Activated T-helper 1 cell treated with anti-CD3 and anti-CD28 coated beads, Interleukin-12 subunit alpha, Interleukin-12 subunit beta, Interleukin-2, Interleukin-4 antibody, amounts not matched to agents 30 ng/mL and 10 ng/mL and 1 ng/mL, durations not matched to agents 14 hours and 24 hours and 36 hours (primary cell): ENCODE data around the gene ACAP3. TPM values are rescaled to one million over a fixed set of nuclear protein-coding genes. Genes with fewer than 3 reads are reported as not detected.

Source experiments
- DNase-seq: peaks from one replicate; pipeline ENCODE4 v3.0.0; 2021; ENCODE audit warnings: low spot score
- H3K27ac Mint-ChIP-seq: one replicate; pipeline ENCODE4 v1.8.0; 2021; ENCODE audit warnings: mild to moderate bottlenecking, mixed read lengths
- H3K27me3 Mint-ChIP-seq: one replicate; pipeline ENCODE4 v1.8.0; 2022; ENCODE audit warnings: mild to moderate bottlenecking, moderate library complexity, mixed read lengths; ENCODE audit not compliant: insufficient read depth
- H3K36me3 Mint-ChIP-seq: one replicate; pipeline ENCODE4 v1.8.0; 2021; ENCODE audit warnings: low read depth, mixed read lengths
- H3K4me1 Mint-ChIP-seq: one replicate; pipeline ENCODE4 v1.8.0; 2021; ENCODE audit warnings: low read depth, mixed read lengths
- H3K4me3 Mint-ChIP-seq: one replicate; pipeline ENCODE4 v1.8.0; 2021; ENCODE audit warnings: mild to moderate bottlenecking, moderate library complexity, mixed read lengths
- H3K9me3 Mint-ChIP-seq: one replicate; pipeline ENCODE4 v1.8.0; 2021; ENCODE audit warnings: mixed read lengths
- intact Hi-C: fragments of 100-400 bp; cut with micrococcal nuclease; formaldehyde crosslinking; loops from one replicate; pipeline ENCODE4 v1.15.1; 2024
- total RNA-seq: library from RNA; stranded (reverse); gene quantifications from 2 replicates; pipeline ENCODE4 v1.2.3, GENCODE V29; 2022

Gene ACAP3
- total RNA-seq, 1 donor from 2014 or later = 47.7 TPM

DNA sequence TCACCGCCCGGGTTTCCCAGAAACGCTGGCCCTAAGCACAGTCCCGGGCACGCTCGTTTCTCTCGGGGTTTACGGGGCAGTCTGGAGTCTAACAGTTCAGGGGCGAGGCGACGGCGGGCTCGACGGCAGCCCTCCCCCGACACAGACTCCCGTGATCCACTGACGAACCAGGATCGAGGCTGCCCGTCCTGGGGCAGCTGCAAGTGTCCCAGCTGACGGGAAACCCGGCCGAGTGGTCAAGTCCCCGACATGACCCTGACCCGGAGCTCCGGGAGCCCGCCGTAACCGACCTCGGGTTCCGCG lies 34.6 kb downstream of the ACAP3 start:
- intact Hi-C loops = loop anchor here (1.0 to 5.0 kb wide), 4 partner anchors 34 to 157 kb away; partner anchors contain the start of genes ACAP3, B3GALT6, C1orf159 and MRPL20
- Mint-ChIP-seq H3K9me3 (no peaks in the 10 kb centered on the region), H3K4me3 (peak overlapping the region; percentile 90), H3K36me3 (peaks cover 24% of the 10 kb centered on the region), H3K27ac (peak overlapping the region; percentile 63), H3K27me3 (no peaks in the 10 kb centered on the region), H3K4me1 (peaks cover 40% of the 10 kb centered on the region)
- no peak for DNase-seq

DNA sequence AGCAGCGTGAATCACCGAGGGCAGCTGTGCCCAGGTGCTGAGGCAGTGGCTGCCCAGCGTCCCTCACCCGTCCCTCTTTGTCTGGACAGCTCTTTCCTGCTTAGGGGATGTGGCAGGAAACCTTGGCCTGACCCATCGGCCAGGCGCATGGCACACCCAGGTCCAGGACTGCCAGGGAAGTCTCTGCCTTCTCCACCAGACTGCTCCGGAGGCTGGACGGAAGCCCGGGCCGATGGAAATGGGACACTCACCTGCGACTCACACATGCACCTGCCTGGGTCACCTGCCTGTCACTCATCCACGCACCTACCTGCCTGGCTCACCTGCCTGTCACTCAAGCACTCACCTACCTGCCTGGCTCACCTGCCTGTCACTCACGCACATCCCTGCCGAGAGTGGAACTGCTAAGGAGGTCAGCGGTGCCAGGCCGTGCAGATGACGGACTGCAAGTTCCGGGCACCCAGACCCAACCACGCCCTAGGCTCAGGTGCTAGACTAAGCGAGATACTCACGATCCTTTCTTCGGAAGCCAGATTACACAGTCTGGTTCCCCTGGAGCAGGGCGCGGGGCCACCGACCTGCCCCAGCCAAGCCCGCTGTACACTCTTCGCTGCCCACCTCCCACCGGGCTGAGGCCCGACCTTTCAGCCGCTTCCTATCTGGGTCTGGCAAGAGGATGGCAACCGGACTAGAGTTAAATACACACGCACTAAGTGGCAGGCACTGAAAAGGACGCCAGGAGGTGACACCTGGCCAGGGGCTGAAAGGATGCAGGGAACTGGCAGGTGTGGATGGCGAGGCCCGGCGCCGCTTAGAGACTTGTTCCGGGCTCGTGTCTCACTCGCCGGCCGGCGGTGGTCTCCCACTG lies 35.2 kb downstream of the ACAP3 start:
- Mint-ChIP-seq H3K4me3 (peak overlapping the region; percentile 90), H3K4me1 (peaks cover 40% of the 10 kb centered on the region), H3K9me3 (no peaks in the 10 kb centered on the region), H3K36me3 (peaks cover 24% of the 10 kb centered on the region), H3K27ac (peak overlapping the region; percentile 63), H3K27me3 (no peaks in the 10 kb centered on the region)
- intact Hi-C loops = loop anchor here (1.0 to 5.0 kb wide), 4 partner anchors 35 to 156 kb away; partner anchors contain the start of genes ACAP3, B3GALT6, C1orf159 and MRPL20
- no peak for DNase-seq

DNA sequence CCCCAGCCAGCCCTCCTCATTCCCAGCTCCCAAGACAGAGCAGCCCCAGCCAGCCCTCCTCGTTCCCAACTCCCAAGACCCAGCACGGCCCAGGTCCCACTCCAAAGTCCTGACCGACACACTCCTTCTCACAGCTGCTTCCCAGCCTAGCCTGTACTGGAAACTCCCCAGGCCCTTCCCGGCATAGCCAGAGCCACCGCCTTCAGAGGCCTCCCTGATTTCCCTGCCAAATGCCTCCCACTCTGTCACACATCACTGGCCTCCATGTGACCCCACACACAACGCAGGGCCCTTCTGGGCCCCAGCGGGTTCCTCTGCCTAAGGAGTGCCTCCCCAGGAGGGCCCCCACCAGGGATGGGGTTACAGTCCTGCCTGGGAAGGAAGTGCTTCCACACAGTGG lies 36.9 kb downstream of the ACAP3 start:
- DNase-seq = no peak
- H3K4me1 Mint-ChIP-seq = peaks cover 39% of the 10 kb centered on the region
- no peaks in the 10 kb centered on the region for H3K9me3 Mint-ChIP-seq
- H3K4me3 Mint-ChIP-seq = peak overlapping the region; percentile 83
- peak overlapping the region; percentile 40 for H3K27ac Mint-ChIP-seq
- H3K36me3 Mint-ChIP-seq = peaks cover 29% of the 10 kb centered on the region
- intact Hi-C loops = loop anchor here (5.0 kb wide), 3 partner anchors 36 to 136 kb away; partner anchors contain the start of genes ACAP3, B3GALT6, MRPL20 and PUSL1
- no peaks in the 10 kb centered on the region for H3K27me3 Mint-ChIP-seq

DNA sequence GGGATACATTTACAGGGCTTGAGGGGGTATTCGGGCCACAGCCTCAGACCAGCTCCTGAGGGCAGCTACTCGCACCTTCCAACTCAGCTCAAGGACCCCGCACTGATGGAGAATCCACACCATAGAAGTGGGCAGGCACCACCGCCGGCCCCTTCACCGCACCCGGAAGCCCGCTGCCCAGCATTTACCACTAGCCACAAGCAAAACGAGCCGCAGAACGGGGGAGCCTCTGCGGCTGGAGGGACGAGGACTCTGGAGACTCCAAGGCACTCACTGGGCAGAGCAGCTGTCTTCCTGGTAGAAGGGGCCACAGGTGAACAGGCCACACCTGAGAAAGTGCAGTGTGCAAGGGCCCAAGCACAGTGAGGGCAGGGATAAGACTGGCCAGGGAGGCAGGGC lies 39.4 kb downstream of the ACAP3 start:
- DNase-seq = no peak
- Mint-ChIP-seq H3K27ac (no peak overlapping the region), H3K4me1 (peaks cover 34% of the 10 kb centered on the region), H3K4me3 (no peak overlapping the region), H3K27me3 (no peaks in the 10 kb centered on the region), H3K36me3 (peaks cover 36% of the 10 kb centered on the region), H3K9me3 (no peaks in the 10 kb centered on the region)
- intact Hi-C loops = no loop called here

DNA sequence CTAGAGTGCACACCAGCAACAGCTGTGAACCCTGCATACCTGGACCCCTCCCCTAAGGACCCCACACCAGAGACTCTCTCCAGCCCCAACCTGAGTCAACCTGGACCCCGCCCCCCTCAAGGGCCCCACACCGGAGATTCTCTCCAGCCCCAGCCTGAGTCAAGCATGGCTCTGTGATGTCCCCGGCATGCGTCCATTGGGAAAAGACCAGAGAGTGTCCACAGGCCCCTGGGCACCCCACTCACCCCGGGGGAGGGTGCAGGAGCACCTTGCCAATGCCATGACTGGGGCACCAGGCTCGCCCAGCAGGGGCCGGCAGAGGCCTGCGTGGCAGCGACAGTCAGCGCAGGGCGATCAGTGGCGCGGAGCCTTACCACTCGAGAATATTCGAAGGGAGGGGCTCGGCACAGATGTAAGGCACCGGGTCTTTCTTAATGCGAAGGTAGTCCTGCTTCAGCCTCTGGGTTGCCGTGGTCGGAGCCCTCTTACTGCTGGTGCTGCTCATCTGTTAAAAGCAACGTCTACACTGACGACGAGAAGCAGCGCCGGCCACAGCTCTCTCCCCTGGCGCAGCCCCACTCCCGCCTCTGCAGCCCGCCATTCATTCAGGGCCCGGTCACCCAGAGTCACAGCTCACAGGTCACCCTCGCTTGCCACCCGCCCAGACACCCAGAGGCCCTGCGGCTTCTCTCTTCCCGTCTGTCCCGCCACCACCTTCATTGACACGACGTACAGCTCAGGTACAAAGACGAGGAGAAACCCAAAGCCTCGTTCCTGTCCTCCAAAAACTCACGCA lies 40.0 kb downstream of the ACAP3 start:
- H3K36me3 Mint-ChIP-seq = peaks cover 36% of the 10 kb centered on the region
- no peak for DNase-seq
- H3K4me3 Mint-ChIP-seq = no peak overlapping the region
- H3K9me3 Mint-ChIP-seq = no peaks in the 10 kb centered on the region
- no peak overlapping the region for H3K27ac Mint-ChIP-seq
- no peaks in the 10 kb centered on the region for H3K27me3 Mint-ChIP-seq
- peaks cover 30% of the 10 kb centered on the region for H3K4me1 Mint-ChIP-seq
- intact Hi-C loops = no loop called here

DNA sequence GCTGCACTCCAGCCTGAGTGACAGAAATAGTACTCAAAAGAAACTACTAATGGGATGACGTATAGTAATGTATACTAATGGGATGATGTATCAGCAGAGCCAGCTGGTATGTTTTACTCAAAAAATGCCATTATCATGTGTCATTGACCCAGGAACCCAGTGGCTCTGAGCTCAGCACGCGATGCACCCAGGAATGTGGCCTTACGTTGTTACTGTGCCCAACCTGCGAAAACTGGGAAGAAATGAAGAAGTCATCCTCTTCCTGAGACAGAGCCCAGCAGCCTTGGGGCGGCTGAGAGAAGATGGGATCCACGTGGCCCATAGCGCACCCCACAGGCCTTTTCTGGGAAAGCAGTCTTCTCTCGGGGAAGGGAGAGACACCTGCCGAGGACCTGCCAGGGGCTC lies 42.9 kb downstream of the ACAP3 start:
- intact Hi-C loops = loop anchor here (2.0 kb wide), 1 partner anchor 142 kb away; no protein-coding TSS in a partner anchor
- no peak overlapping the region for H3K4me3 Mint-ChIP-seq
- H3K4me1 Mint-ChIP-seq = peaks cover 13% of the 10 kb centered on the region
- peaks cover 30% of the 10 kb centered on the region for H3K36me3 Mint-ChIP-seq
- DNase-seq = no peak
- no peaks in the 10 kb centered on the region for H3K27me3 Mint-ChIP-seq
- H3K9me3 Mint-ChIP-seq = no peaks in the 10 kb centered on the region
- H3K27ac Mint-ChIP-seq = no peak overlapping the region

DNA sequence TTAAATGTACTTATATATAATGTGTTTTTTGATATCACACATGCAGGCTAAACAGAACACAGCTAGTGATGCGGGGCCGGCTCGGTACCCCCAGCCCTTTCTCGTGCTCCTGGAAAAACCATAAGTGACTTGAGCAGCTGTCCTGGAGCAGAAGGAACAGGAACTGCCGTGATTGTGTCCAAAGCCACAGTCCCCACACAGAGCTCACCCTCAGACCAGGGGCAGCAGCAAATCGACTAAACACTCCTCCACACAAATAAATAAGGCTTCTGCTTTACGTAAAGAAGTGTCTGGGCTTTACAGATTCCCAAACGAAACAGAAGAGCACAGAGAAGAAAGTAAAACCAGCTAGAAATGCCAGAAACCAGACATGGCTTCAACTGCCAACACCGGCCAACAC lies 43.7 kb downstream of the ACAP3 start:
- Mint-ChIP-seq H3K4me3 (no peak overlapping the region), H3K27ac (no peak overlapping the region), H3K27me3 (no peaks in the 10 kb centered on the region), H3K9me3 (no peaks in the 10 kb centered on the region), H3K36me3 (peaks cover 35% of the 10 kb centered on the region), H3K4me1 (peaks cover 11% of the 10 kb centered on the region)
- DNase-seq = no peak
- intact Hi-C loops = loop anchor here (2.0 kb wide), 1 partner anchor 141 kb away; no protein-coding TSS in a partner anchor

DNA sequence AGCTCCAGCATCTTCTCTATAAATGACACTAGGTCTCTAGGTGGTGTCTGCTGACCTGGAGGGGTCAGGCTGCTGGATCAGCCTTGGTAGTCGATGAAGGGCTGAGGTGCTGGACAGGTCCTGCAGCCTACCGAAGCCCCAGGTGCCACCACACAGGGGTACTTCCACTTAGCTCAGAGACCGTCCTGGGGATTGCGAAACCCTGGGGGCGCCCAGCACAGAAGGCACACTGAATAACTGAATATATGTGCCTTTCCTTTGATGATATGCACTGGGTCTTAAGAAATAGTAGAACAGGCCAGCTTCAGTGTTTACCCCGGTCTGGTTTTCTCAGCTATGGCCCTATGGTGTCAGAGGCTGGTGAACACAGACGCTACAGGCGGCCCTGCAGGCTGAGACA lies 45.0 kb downstream of the ACAP3 start:
- intact Hi-C loops = no loop called here
- Mint-ChIP-seq H3K36me3 (peaks cover 37% of the 10 kb centered on the region), H3K27ac (no peak overlapping the region), H3K9me3 (no peaks in the 10 kb centered on the region), H3K4me3 (no peak overlapping the region), H3K27me3 (no peaks in the 10 kb centered on the region), H3K4me1 (peaks cover 11% of the 10 kb centered on the region)
- no peak for DNase-seq

DNA sequence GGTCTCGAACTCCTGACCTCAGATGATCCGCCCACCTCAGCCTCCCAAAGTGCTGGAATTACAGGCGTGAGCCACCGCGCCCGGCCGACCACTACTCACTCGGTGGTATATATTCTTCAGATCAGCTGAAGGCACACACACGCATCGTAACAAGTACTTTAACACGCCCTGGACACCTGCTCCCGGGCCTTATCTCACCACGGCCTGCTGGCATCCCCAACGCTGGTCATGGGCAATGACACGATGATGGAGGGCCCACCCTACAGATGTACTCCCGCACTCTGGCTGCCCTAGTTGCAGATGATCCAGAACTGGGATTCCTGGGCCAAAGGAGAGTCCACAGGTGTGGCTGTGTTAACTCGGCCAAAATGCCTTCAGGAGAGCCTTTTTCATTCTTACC lies 45.7 kb downstream of the ACAP3 start:
- DNase-seq = no peak
- Mint-ChIP-seq H3K27ac (no peak overlapping the region), H3K27me3 (no peaks in the 10 kb centered on the region), H3K9me3 (no peaks in the 10 kb centered on the region), H3K36me3 (peaks cover 38% of the 10 kb centered on the region), H3K4me1 (peaks cover 11% of the 10 kb centered on the region), H3K4me3 (no peak overlapping the region)
- intact Hi-C loops = no loop called here

DNA sequence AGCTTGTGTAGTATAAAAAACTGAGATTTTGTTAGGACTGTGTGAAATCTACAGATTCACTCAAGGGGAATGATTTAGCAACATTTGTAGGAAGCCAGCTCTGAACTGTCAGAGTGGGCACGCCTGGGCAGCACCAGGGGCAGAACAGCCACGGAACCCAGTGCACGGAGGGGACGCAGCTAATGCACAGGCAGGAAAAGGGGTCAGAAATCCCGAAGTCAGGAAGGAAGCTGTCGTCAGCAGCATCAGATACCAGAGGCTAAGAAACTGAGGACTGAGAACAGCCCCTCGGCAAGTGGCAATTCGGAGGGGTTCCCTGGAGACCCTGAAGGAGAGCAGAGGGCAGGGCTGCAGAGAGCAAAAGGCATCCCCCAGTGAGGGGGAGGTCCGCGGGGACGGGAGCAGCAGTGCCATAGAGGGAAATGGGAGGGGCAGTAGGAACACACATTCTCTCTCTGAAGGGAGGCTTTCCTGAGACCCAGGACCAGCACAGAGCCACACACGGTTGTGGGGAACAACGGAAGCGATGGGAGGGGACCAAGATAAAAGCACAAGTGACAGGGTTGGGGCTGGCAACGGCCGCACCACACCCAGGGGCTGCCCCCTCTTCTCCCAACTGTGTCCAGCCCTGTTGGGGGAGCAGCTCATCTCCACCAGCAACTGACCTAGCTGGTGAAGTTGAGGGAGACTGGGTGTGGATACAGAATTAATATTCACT lies 46.7 kb downstream of the ACAP3 start:
- Mint-ChIP-seq H3K9me3 (no peaks in the 10 kb centered on the region), H3K36me3 (peaks cover 40% of the 10 kb centered on the region), H3K4me1 (peaks cover 11% of the 10 kb centered on the region), H3K4me3 (no peak overlapping the region), H3K27me3 (no peaks in the 10 kb centered on the region), H3K27ac (no peak overlapping the region)
- DNase-seq = no peak
- intact Hi-C loops = no loop called here

DNA sequence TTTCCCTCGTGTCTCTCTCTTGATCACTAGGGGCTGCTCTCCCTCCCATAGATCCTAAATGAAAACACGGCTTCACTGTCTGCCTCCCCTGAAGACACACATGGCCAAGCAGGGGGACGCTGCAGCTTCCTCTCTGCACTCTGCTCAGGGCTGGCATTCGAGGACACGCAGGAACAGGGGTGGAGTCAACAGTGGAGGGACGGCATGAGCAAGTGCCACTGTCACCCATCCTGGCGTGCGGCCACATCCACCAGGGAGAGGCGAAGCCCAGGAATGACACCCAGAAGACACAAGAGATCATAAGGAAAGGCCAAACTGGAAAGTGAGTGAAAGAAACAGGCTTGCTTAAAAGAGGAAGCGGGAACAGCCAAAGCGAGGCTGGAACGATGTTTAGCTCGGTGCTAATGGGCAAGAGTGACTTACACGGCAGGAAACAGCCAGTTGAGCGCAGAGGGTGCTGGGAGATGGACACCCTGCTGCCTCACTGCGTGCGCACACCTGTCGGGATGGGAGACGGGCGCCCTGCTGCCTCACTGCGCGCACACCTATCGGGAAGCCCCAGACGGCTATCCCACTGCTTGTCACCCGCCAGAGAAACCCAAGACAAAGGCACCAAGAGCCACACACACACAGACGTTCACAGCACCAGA lies 47.7 kb downstream of the ACAP3 start:
- H3K4me1 Mint-ChIP-seq = peaks cover 11% of the 10 kb centered on the region
- intact Hi-C loops = no loop called here
- H3K9me3 Mint-ChIP-seq = no peaks in the 10 kb centered on the region
- peaks cover 37% of the 10 kb centered on the region for H3K36me3 Mint-ChIP-seq
- no peak for DNase-seq
- H3K27me3 Mint-ChIP-seq = no peaks in the 10 kb centered on the region
- no peak overlapping the region for H3K27ac Mint-ChIP-seq
- H3K4me3 Mint-ChIP-seq = no peak overlapping the region

DNA sequence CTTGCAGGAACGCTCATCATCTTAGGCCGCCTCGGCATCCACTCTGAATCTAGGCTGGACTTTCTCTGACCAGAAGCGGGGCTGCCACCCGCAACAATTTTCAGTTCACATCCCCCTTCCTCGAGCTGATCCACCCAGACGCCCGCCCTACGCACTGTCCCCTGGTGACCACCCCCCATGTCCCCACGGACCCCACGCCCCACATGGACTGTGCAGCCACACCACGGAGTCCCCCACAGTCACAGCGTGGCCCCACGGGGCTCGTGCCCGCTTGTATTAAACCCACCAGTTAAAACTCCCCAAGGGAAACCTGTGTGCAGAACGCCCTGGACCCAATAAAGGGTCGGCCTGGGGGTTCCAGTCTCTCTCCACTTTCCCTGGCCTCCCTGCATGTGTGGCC lies 48.2 kb downstream of the ACAP3 start:
- DNase-seq = no peak
- Mint-ChIP-seq H3K36me3 (peaks cover 33% of the 10 kb centered on the region), H3K27ac (no peak overlapping the region), H3K27me3 (no peaks in the 10 kb centered on the region), H3K4me1 (peaks cover 11% of the 10 kb centered on the region), H3K9me3 (no peaks in the 10 kb centered on the region), H3K4me3 (no peak overlapping the region)
- intact Hi-C loops = no loop called here
